Cerebellar nuclear complex (tissue), 1 donor: ENCODE results near the gene MEGF11.
"Not testable (repeated sequence)": the region's sequence is repeated elsewhere in the genome, so short reads cannot be mapped to it uniquely, and the experiment has no call there.

Experiments used
- DNase-seq, 2 experiments: peaks; one replicate each; lab custom pipeline; 2025; lab: John Stamatoyannopoulos, UW

The MEGF11 gene

DNA sequence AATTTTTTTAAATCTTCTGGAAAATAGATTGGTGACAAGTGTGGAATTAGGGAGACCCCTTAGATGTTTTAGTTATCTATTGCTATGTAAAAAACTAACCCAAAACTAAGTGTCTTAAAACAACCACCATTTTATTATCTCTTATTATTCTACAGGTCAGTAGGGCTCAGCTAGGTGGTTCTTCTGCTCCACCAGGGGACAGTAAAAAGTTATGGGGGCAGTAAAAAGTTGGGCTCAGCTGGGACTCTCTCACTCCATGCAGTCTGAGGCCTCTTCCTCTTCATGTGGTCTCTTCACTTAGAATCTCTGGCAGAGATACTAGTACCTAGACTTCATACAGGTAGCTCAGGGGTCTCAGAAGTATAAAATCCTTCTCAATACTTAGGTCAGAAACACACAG lies 21.8 kb upstream of the MEGF11 start:
- DNase-seq: no peak

DNA sequence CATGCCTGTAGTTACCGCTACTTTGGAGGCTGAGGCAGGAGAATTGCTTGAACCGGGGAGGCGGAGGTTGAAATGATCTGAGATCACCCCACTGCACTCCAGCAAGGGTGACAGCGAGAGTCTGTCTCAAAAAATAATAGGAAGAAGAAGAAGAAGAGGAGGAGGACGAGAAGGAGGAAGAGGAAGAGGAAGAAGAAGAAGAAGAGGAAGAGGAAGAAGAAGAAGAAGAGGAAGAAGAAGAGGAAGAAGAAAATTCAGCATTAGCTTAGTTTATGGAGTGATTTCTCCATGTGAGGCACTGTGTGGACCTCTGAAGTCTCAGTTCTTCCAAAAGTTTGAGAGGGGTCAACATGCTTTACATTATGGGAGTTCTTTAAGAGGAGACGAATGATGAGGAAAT lies 17.4 kb upstream of the MEGF11 start:
- DNase-seq: no peak

DNA sequence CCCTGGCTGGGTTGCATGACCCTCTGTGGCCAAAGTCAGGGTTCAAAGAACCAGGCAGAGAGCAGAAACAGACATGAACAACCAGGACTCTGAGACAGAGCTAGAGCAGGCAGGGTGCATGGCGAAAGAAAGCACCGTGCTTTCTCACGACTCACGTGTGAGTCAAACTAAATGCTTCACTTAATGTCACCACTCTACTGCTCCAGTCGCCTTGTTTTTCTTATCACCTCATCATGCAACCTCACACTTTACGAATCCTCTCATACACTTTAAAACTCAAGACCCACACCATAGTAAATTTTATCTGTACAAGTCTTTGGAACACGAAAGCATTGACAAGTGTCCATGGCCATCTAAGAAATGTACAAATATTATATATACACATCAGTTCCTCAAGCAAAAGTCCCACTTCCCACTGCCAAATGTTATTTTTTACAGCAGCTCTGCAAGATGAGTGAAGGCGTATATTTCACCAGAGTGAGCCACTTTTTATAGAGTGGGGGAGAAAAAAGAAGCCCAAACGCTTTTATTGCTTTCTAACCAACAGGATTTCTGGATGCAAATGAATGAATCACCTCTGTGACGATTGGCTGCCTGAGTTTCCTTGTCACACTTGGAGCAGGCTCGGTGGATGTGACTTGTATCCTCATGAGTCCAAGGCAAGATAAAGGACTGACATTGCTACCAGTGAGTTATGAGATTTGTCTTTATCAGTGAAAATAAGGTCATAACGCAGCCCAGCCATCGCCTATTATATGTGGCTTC lies 16.0 kb upstream of the MEGF11 start:
- no peak for DNase-seq

DNA sequence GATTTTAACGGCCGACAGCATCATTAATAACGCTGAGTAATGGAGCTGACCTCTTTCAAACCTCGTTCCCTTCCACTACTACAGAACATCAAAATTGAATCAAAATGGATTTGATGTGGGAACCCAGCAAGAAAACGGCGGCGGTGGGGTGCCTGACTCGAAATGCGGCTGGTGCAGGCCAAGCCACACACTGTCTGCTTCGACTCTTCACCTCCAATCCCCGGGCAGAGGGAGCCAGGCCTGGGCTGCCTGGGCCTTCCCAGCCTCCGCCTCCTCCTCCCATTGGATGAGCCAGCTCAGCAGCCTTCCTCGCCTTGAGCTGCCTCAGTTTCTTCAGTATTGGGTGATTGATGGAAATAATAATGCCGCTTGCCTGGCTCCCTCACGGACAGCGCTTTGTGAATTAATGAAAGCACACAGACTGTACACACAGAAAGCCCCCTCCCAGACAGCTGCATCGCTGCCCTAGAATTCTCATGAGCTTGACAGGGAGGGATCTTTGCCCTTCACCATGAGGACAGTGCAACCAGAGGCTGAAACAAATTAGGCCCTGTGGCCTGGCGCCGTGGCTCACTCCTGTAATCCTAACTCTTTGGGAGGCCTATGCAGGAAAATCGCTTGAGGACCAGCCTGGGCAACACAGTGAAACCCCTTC lies 11.4 kb upstream of the MEGF11 start:
- DNase-seq: no peak

DNA sequence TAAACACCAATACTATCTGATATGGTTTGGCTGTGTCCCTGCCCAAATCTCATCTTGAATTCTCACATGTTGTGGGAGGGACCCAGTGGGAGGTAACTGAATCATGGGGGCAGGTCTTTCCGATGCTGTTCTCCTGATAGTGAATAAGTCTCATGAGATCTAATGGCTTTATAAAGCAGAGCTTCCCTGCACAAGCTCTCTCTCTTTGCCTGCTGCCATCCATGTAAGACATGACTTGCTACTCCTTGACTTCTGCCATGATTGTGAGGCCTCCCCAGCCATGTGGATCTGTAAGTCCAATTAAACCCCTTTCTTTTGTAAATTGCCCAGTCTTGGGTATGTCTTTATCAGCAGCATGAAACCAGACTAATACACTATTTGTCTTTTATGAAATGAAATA lies 9.3 kb upstream of the MEGF11 start:
- DNase-seq: not testable (repeated sequence)

DNA sequence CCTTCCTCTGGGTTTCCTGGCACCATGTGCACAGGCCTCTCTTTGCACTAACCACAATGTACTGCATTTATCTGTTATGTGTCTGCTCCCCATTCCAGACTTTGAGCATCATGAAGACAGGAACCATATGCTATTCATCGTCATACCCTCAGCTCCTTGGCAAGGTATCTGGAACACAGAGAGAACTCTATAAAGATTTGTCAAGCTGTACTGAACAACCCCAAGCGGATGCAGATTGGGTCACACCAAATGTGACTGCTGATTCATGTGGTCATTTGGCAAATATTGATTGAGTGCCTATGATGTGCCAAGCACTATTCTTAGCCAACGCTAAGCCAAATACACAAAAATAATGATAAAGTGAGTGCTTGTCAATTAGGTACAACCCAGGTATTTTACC lies 7.5 kb upstream of the MEGF11 start:
- peak; percentile 31 to 58 for DNase-seq

DNA sequence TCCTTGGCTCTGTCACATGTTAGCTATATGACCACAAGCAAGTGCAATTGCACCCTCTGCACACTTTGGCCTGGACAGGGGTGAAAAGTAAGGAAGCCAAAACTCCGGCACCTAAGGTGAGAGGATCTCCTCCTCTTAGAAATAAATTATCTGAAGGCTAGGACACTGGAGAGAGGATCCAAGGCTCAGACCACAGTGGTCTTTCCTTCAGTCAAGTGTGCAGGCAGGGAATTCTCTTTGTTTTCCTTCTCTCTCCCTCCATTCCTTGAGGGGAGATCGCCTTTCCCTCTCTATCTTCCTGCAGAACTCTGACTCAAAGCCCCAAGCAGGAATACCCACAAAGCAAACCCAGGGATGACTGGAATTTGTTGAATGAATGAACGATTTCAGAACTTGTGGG lies 3.1 kb upstream of the MEGF11 start:
- no peak for DNase-seq

DNA sequence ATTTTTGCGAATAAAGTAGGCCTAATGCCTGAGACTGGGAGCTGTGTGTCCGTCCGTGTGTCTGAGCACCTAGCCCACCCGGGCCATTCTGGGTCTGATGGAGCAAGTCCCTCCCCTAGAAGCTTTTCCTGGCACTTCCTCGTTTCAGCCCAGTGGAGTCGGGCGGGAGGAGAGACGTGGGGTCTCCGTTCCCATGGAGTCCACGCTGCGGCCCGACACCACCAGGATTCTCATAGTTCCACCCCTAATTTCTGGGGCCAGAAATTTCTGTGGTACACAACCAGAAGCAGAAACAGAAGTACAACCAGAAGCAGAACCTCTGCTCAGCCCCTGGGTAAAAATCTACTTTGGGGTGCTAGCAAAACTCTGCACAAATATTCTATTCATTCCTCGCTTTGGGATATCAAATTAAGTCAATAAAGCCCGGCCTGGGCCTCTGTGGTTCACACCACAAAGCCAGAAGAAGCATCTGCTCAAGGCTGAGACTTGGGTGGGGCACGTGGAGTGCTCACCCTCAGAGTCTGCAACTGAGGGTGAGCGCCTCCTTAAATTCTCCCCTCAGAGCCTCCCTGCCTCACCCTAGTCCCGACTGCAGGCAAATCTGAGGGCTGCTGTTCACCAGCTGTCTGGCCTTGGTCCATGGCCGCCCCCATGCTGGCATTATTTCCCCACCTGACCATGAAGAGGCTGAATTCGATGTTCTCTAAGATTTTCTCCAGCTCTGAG lies 1.6 kb upstream of the MEGF11 start:
- DNase-seq: no peak

DNA sequence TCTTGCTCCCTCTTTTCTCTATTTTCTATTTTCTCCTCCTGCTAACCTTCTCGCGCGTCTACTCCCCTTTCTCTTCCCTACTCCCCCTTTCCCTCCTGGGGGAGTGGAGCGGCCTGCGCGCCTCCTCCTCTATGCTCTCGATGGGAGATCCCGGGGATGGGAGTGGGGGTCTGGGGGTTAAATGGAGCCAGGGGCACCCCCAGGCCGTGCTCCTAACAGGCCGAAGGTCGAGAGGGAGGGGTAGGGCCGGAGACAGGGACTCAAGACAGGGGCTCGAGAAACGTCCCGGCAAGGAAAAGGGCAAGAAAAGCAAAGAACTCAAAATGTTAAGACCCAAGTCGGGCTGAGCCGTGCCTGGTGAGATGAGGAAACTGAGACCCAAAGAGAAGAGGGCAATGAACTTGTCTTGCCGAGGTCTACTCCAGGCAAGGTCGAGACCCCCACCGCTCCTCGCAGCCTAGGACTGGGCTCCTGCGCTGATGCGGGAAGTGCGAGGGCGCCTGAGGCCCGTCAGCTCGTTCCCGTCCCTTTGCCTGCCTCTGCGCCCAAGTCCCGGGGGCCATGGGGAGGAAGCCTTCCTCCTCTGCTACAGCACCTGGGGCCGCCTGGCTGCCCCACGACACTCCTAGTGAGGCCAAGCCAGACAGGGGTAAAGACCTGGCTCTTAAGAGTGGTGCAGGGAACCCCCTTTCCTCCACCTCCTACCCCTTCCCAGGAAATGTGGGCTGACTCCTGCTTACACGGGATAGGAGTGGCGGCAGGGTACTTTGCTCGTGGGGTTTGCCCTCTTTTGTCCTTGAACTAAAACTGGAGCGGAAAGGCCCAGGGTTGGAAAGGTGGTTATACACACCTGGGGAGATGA lies 770 bp upstream of the MEGF11 start:
- DNase-seq: no peak

DNA sequence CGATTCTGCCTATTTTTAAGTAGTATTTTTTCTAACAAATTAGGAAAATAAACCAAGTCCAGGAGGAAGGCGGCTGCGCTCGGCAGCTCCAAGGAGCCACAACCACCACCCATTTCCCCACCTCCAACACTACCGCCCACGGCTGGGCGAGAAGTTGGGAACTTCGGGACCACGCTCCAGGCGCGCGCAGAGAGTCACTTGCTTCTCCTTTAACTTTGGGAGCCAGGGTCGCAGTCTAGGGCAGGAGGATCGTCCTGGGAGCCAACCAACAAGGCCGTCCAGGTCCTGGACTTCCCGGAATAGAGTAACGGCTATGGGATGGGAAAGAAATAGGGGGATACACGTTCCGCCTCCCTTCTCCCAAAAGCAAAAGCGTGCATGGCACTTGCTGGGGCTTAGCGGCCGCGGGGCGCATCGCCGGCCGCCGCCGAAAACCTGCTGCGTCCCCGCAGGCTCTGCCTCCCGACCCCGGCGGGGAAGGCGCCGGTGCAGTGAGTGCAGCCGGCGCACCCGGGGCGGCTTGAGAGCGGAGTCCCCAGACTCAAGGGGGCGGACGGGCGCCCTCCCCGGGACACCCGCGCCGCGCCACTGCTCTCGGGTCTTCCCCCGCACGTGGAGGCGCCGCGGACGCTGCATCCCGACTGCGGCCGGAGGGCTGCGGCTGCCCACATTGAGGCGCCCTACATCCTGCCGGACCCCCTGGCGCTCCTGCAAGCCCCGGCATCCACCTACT lies 699 bp downstream of the MEGF11 start:
- no peak for DNase-seq

DNA sequence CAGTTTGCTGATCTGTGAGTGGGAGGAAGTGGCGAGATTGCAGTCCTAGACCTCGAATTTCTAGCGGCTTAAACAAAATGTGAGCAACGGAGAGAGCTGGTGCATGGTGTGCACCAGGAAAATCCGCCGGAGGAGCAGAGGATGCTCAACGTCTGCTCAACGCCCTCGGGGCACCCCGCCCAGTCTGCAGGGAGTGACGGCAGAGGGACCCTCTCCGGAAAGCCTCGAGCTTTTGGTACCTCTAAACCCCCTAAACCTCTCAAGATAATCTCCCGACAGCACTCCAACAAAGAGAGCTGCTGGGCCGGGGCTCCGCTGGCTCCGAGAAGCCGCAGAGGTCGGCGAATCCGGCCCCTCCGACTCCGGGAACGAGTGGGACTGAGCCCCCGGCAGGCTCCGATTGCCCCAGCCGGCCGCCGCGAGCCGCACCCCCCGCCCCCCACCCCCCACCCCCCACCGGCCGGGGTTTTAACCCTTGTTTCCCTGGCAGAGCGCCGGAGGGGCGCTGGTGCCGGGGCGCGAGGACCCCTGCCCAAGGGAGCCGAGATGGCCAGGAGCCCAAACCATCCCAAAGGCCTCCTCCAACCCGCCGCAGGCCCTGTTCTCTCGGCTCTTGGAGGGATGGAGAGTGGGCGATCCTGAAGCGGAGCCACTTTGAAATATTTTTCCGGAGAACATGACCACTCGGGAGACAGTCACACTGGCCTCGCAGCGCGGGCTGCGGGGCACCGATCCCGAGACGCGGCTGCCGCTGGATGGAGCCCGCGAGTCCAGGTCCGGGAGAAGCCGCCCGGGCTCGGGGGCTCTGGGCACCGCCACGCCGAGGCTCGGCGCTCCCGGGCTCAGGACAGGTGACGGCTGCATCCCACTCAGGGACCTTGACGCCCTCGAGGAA lies 1.5 kb downstream of the MEGF11 start:
- DNase-seq: peak in 1 of 2 experiments; percentile 48

DNA sequence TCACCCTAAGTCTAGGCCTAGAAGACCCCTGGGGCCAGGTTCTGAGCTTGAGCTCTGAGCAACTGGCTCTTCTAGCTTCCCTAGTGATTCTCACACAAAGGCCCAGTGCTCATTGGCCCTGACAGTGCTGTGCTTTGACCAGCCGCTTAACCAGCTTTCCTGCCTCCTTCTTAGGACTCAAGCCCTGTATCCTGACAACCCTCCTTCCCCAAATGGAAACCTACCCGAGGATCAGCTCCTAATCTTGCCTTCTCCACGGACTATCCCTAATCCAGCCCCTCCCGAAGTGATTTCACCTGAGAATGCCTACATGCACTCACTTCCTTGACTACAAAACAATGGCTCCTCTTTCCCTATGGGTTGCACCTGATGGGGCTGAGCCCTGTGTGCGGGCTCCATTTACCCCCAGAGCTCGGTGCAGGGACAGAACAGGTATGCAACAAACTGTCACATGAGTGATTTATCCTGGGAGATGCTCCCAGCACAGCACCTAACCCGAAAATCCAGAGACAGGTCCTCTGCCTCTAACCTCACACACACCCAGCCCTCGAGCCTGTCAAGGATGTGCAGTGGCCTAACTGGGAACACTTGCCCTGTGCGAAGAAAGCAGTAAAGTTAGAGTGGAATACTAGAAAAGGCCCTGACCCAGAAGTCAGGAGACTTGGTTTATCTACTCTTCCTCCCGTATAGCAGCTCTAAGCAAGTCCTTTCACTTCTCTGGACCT lies 2.3 kb downstream of the MEGF11 start:
- no peak for DNase-seq

DNA sequence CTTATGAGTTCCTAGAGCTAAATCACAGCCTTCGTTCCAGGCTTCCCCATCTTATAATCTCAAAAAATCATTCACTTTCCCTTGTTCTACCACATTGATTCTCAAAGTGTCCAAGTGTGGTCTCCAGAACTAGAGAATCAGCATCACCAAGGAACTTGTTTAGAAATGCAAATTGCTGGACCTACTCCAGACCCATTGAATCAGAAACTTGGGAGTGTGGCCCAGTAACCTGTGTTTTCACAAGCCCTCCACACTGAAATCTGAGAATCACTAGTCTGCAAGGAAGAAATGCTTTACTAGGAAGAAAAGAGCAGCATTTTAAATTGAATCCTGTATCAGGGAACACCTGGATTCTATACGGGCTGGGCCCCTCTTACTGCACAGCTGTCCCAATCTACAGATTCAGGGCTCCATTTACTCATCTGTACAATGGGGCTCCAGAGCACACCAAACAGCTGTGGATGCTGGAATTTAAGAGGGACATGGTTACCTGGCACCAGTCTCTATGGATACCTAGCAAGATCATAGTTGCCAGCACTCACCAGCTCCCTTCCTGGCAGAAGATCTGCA lies 3.9 kb downstream of the MEGF11 start:
- DNase-seq: no peak

DNA sequence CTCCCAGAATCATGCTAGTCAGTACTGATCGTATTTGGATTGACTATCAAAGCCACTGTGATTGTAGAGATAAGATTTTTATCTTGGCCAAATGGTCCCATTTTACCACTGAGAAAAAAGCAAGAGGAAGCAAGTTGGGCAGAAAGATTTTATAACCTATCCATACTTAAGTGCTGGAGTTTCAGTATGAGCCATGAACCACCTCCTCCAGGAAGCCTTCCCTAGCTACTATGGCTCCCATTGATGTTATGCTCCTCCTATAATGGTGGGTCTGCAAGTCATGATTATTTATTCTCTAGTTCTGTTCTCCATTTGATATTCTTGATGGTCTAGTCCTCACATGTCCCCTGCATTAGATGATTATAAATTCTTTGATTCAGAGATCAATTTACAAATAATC lies 6.6 kb downstream of the MEGF11 start:
- no peak for DNase-seq

DNA sequence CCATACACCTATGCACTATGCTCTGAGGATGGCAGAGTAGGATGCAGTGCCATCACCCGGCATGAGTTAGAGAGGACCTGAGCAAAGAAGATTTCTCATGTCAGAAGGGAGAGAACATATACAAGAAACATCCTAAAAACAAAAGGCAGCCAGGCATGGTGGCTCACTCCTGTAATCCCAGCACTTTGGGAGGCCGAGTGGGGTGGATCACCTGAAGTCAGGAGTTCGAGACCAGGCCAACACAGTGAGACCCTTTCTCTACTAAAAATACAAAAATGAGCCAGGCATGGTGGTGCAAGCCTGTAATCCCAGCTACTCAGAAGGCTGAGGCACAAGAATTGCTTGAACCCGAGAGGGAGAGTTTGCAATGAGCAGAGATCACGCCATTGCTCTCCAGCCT lies 7.7 kb downstream of the MEGF11 start:
- DNase-seq: not testable (repeated sequence)

DNA sequence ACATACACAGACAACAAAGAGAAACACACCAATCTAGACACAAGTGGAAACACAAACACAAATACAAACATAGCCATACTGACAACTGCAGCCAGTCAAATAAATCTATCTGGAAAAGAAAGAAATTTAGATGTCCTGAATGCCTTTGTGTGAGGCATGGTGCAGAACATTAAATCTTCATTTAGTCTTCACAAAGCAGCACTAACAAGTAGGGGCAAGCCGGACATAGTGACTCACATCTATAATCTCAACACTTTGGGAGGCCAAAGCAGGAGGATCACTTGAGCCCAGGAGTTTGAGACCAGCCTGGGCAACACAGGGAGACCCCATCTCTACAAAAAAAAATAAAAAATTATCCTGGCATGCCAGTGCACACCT lies 11.7 kb downstream of the MEGF11 start:
- DNase-seq: no peak

DNA sequence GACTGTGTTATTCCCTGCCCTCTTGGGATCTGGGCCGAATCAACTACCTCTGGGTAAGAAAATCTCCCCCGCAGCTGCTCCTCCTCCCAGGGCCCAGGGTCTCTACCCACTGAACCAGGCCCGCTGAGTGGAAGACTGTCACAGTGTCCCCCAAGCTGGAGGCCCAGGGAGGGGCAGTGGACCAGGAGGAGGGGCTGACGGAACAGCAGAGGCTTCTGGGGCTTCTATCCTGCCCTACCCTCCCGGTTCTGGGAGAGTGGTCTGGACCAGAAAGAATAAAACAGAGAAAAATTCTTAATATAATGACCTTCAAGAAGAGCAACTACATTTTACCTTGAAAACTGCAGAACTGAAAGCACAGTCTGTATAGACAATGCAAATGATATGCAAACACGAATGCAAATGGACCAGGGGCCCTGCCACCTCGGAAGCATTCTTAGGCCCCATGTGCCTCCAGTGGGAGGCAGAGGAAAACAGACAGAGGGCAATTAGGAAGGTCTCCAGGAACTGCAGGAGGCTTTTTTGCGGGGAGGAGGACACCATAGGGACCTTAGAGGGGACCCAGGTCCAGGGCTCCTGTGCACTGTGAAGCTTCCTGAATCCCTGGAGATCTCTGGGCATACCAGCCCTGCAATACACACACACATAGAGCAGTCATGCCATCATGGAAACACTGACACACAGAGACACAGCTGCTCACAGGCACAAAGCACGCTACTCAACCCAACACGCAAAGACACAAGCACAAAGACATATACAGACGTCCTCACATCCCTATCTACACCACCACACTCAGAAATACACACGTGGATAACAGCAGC lies 12.3 kb downstream of the MEGF11 start:
- DNase-seq: no peak

DNA sequence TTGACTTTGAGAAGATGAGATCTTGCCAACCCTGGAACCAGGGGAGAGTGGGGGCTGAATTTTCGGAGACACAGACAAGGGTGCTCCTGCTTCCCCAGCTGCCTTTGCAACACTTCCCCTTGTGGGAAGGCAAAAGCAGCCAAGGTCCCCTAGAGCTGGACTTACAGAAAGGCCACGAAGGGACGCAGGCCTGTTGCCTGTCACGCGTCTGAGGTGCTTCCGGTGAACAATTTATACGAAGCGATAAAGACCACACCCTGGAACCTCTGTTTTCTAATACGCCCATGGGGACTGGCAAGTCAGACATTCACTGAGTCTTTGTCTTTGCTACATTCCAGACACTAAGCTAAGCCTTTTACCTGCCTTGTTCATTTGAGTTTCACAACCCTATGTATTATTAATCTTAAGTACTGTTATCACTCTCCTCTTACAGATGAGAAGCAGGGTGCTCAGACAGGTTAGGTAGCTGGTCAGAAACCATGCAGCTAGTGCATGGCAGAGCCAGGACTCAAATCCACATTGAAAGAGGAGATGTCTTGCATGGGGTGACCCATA lies 13.2 kb downstream of the MEGF11 start:
- no peak for DNase-seq
